NCI-H1092 (cell line): Measurements from ENCODE around the gene CEP131.
"Not testable (repeated sequence)": the region's sequence is repeated elsewhere in the genome, so short reads cannot be mapped to it uniquely, and the experiment has no call there.

ENCODE experiments used
- DNase-seq: peaks from one replicate; lab custom pipeline; 2025; lab: John Stamatoyannopoulos, UW

Gene CEP131

GRCh38 chr17:81166033-81166492 is 56.7 kb downstream of the CEP131 start, which contains the start of gene AATK:
Gene AATK, minus strand, starts transcription at chr17:81166221. Its CDS starts 229 bp downstream, at chr17:81165992.
- DNase-seq = no peak

GRCh38 chr17:81165246-81166032 is 57.3 kb downstream of the CEP131 start, which contains the start of gene PVALEF:
Gene PVALEF, plus strand, starts transcription at chr17:81165507. Its CDS starts 15,720 bp downstream, at chr17:81181227.
- DNase-seq = no peak

GRCh38 chr17:81164371-81165245 is 58.2 kb downstream of the CEP131 start:
- peak; percentile 45 for DNase-seq

GRCh38 chr17:81163703-81164370 is 58.9 kb downstream of the CEP131 start:
- no peak for DNase-seq

- no peak for DNase-seq
Observed at GRCh38 chr17:81163051-81163695, 59.6 kb downstream of the CEP131 start.

GRCh38 chr17:81162491-81162890 is 60.3 kb downstream of the CEP131 start:
- no peak for DNase-seq

- no peak for DNase-seq
Observed at GRCh38 chr17:81161972-81162371, 60.8 kb downstream of the CEP131 start.

GRCh38 chr17:81161536-81161935 is 61.2 kb downstream of the CEP131 start:
- DNase-seq = no peak

- no peak for DNase-seq
Observed at GRCh38 chr17:81160747-81161453, 61.9 kb downstream of the CEP131 start.

- no peak for DNase-seq
Observed at GRCh38 chr17:81160306-81160705, 62.5 kb downstream of the CEP131 start.

- no peak for DNase-seq
Observed at GRCh38 chr17:81159611-81160265, 63.0 kb downstream of the CEP131 start.

GRCh38 chr17:81158688-81159590 is 63.8 kb downstream of the CEP131 start:
- DNase-seq = no peak

- no peak for DNase-seq
Observed at GRCh38 chr17:81157848-81158687, 64.7 kb downstream of the CEP131 start.

- DNase-seq = no peak
Observed at GRCh38 chr17:81156866-81157805, 65.6 kb downstream of the CEP131 start.

GRCh38 chr17:81154961-81155360 is 67.8 kb downstream of the CEP131 start:
- no peak for DNase-seq

- DNase-seq = not testable (repeated sequence)
Observed at GRCh38 chr17:81154016-81154415, 68.7 kb downstream of the CEP131 start.

- no peak for DNase-seq
Observed at GRCh38 chr17:81153340-81153803, 69.4 kb downstream of the CEP131 start.
